ENCODE results near the gene N4BP2L1.

Gene N4BP2L1

GRCh38 chr13:32471187-32471922 lies 43.4 kb upstream of the N4BP2L1 start:
- TF ChIP-seq CTCF (IDR thresholded peaks at IDR 0.05; ENCODE audit: insufficient read depth, missing control alignments) = no peak
- FAIRE-seq = no peak
- DNase-seq (ENCODE audit: insufficient read length, low spot score) = no peak

- DNase-seq (ENCODE audit: insufficient read length, low spot score) (no peak), FAIRE-seq (no peak)
- no peak for TF ChIP-seq CTCF (IDR thresholded peaks at IDR 0.05; ENCODE audit: insufficient read depth, missing control alignments)
Observed at GRCh38 chr13:32468502-32469142, 40.7 kb upstream of the N4BP2L1 start.

- no peak for TF ChIP-seq CTCF (IDR thresholded peaks at IDR 0.05; ENCODE audit: insufficient read depth, missing control alignments)
- no peak for DNase-seq (ENCODE audit: insufficient read length, low spot score)
- FAIRE-seq = no peak
Observed at GRCh38 chr13:32456591-32456990, 28.7 kb upstream of the N4BP2L1 start.

GRCh38 chr13:32455594-32455903 lies 27.6 kb upstream of the N4BP2L1 start:
- TF ChIP-seq CTCF (IDR thresholded peaks at IDR 0.05; ENCODE audit: insufficient read depth, missing control alignments) = no peak
- FAIRE-seq = no peak
- DNase-seq (ENCODE audit: insufficient read length, low spot score) = no peak

GRCh38 chr13:32454886-32455593 lies 27.1 kb upstream of the N4BP2L1 start:
- DNase-seq (ENCODE audit: insufficient read length, low spot score) (no peak), FAIRE-seq (no peak)
- no peak for TF ChIP-seq CTCF (IDR thresholded peaks at IDR 0.05; ENCODE audit: insufficient read depth, missing control alignments)

GRCh38 chr13:32453981-32454380 lies 26.1 kb upstream of the N4BP2L1 start:
- TF ChIP-seq CTCF (IDR thresholded peaks at IDR 0.05; ENCODE audit: insufficient read depth, missing control alignments) = no peak
- DNase-seq (ENCODE audit: insufficient read length, low spot score) = no peak

GRCh38 chr13:32448972-32449371 lies 21.0 kb upstream of the N4BP2L1 start:
- no peak for TF ChIP-seq CTCF (IDR thresholded peaks at IDR 0.05; ENCODE audit: insufficient read depth, missing control alignments)
- DNase-seq (ENCODE audit: insufficient read length, low spot score) = no peak
- FAIRE-seq = no peak

More at GRCh38 chr13:32453981-32454380, 26.1 kb upstream of the N4BP2L1 start:
- no peak for FAIRE-seq
